Measurements from ENCODE around the gene DSCAML1. TPM values are rescaled to one million over a fixed set of nuclear protein-coding genes. Genes with fewer than 3 reads are reported as not detected.

The DSCAML1 gene
- total RNA-seq, 1 experiment from 2014 or later, result not detected

DNA sequence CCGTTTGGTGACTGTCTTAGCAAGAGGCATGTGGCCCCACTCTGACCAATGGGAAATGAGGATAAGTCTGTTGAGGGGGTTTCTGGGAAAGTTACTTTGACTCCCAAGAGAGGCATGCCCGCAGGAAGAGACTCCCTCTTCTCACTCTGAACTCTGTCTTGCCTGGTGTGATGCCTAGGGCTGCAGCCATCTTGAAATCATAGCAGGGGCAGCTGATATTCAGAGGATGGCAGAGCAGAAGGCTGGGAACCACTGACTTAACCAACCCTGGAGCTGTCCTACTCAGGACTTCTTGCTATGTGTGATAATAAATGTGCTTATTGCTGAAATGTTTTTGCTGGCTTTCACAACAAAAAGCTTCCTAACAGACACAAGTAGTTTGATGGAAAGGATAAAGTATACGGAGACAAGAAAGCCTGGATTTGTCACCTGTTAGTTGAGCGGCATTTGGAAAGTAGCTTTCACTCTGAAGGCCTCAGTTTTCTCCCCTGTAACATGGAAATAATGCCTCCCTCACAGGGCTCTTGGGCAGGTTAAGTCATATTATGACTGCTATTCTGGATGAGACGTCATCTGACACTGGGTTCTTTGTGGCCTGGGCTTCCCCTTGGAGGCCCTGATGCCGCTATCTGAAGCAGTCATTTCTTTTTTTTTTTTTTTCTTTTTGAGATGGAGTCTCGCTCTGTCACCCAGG lies 340.8 kb downstream of the DSCAML1 start:
- no peak for ATAC-seq
- no peaks in the 10 kb centered on the region for H3K36me3 ChIP-seq (ENCODE audit: low read depth, low read length)
- H3K27ac ChIP-seq (ENCODE audit: low read length), result no peak overlapping the region
- H2AFZ ChIP-seq (ENCODE audit: low read length), result no peak overlapping the region
- H3K9me3 ChIP-seq (ENCODE audit: low read length), result peaks cover 4% of the 10 kb centered on the region
- H3F3A ChIP-seq (ENCODE audit: low read length, unreplicated experiment), result no peaks in the 10 kb centered on the region
- no peak overlapping the region for H3K4me2 ChIP-seq (ENCODE audit: low read length)
- H3K79me2 ChIP-seq (ENCODE audit: low read length), result no peaks in the 10 kb centered on the region
- CTCF ChIA-PET, result no interaction called here
- no peak for DNase-seq
- H4K20me1 ChIP-seq (ENCODE audit: low read length), result no peaks in the 10 kb centered on the region
- POLR2A ChIA-PET (ENCODE audit: unreplicated experiment), result no interaction called here
- H3K27me3 ChIP-seq (ENCODE audit: low read length), result peaks cover 93% of the 10 kb centered on the region
- TF ChIP-seq EZH2phosphoT487 (IDR thresholded peaks at IDR 0.05; ENCODE audit: borderline replicate concordance, low read length) (no peak), EZH2 (IDR thresholded peaks at IDR 0.05; ENCODE audit: low read length, unreplicated experiment) (no peak)
- TF ChIP-seq, protein P1, sequence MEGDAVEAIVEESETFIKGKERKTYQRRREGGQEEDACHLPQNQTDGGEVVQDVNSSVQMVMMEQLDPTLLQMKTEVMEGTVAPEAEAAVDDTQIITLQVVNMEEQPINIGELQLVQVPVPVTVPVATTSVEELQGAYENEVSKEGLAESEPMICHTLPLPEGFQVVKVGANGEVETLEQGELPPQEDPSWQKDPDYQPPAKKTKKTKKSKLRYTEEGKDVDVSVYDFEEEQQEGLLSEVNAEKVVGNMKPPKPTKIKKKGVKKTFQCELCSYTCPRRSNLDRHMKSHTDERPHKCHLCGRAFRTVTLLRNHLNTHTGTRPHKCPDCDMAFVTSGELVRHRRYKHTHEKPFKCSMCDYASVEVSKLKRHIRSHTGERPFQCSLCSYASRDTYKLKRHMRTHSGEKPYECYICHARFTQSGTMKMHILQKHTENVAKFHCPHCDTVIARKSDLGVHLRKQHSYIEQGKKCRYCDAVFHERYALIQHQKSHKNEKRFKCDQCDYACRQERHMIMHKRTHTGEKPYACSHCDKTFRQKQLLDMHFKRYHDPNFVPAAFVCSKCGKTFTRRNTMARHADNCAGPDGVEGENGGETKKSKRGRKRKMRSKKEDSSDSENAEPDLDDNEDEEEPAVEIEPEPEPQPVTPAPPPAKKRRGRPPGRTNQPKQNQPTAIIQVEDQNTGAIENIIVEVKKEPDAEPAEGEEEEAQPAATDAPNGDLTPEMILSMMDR (conservative IDR thresholded peaks at IDR 0.05; ENCODE audit: low read depth, low read length), result no peak
- no TSS peak for BruUV-seq (replicated peaks)
- H3K4me3 ChIP-seq (ENCODE audit: low read length), result no peak overlapping the region
- intact Hi-C loops (cut with micrococcal nuclease), result no loop called here
- H3K4me1 ChIP-seq (ENCODE audit: insufficient read depth, low read length), result no peaks in the 10 kb centered on the region
- no peaks in the 10 kb centered on the region for H3K9me2 ChIP-seq (replicated peaks; ENCODE audit: low read length)
- no peak overlapping the region for H3K9ac ChIP-seq (ENCODE audit: low read length)

DNA sequence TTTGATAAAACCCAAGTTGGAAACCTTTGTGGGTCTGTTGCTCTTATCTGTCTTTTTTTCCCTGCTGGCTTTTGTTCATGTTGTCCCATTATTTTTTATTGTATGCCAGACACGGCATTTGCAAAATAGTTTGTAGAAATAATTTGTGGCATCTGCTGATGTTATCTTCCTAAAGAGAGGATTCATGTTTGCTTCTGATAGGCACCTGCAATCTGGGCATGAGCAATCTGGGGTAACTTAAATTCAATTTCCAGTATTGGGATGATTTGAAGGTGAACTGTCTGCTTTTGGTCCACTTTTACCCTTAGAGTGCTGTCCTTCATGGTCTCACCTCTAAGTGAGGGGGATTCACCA lies 342.5 kb downstream of the DSCAML1 start:
- H3K4me3 ChIP-seq (ENCODE audit: low read length), result no peak overlapping the region
- no peaks in the 10 kb centered on the region for H3K36me3 ChIP-seq (ENCODE audit: low read depth, low read length)
- intact Hi-C loops (cut with micrococcal nuclease), result no loop called here
- no peaks in the 10 kb centered on the region for H3K9me2 ChIP-seq (replicated peaks; ENCODE audit: low read length)
- H2AFZ ChIP-seq (ENCODE audit: low read length), result no peak overlapping the region
- H4K20me1 ChIP-seq (ENCODE audit: low read length), result no peaks in the 10 kb centered on the region
- H3K4me1 ChIP-seq (ENCODE audit: insufficient read depth, low read length), result no peaks in the 10 kb centered on the region
- H3K27ac ChIP-seq (ENCODE audit: low read length), result no peak overlapping the region
- no peaks in the 10 kb centered on the region for H3K79me2 ChIP-seq (ENCODE audit: low read length)
- BruUV-seq (replicated peaks), result no TSS peak
- CTCF ChIA-PET, result no interaction called here
- no peaks in the 10 kb centered on the region for H3F3A ChIP-seq (ENCODE audit: low read length, unreplicated experiment)
- H3K4me2 ChIP-seq (ENCODE audit: low read length), result no peak overlapping the region
- TF ChIP-seq, protein P1 (conservative IDR thresholded peaks at IDR 0.05; ENCODE audit: low read depth, low read length), result no peak
- no peak for TF ChIP-seq EZH2 (IDR thresholded peaks at IDR 0.05; ENCODE audit: low read length, unreplicated experiment)
- TF ChIP-seq EZH2phosphoT487 (IDR thresholded peaks at IDR 0.05; ENCODE audit: borderline replicate concordance, low read length), result no peak
- no peak overlapping the region for H3K9ac ChIP-seq (ENCODE audit: low read length)
- POLR2A ChIA-PET (ENCODE audit: unreplicated experiment), result no interaction called here
- no peak for DNase-seq
- no peak for ATAC-seq
- H3K9me3 ChIP-seq (ENCODE audit: low read length), result peaks cover 4% of the 10 kb centered on the region
- peaks cover 82% of the 10 kb centered on the region for H3K27me3 ChIP-seq (ENCODE audit: low read length)

DNA sequence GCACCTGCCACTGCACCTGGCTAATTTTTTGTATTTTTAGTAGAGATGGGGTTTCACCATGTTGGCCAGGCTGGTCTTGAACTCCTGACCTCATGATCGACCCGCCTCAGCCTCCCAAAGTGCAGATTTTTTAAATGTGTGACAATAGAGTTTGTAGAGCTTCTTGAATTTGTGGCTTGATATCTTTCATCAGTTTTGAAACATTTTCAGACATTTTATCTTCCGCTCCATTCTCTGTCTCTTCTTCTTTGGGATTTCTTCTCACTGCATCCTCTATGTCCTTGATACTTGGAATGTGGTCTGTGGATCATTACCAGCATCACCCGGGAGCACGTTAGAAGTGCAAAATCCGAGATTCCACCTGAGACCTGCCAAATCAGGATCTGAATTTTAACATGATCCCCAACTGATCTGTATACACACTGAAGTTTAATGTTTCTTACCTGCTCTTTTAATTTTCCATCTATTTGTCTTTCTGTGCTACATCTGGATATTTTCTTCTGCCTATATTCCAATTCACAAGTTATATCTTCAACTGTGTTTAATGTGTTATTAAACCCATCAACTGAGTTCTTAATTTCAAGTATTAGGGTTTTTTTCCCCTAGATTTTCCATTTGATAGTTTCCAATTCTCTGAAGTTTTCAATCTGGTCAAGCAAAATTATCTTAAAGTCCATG lies 343.0 kb downstream of the DSCAML1 start:
- Histone ChIP-seq H3K9me3 (ENCODE audit: low read length) (peaks cover 4% of the 10 kb centered on the region), H3K4me2 (ENCODE audit: low read length) (no peak overlapping the region), H3K4me1 (ENCODE audit: insufficient read depth, low read length) (no peaks in the 10 kb centered on the region), H3F3A (ENCODE audit: low read length, unreplicated experiment) (no peaks in the 10 kb centered on the region), H3K36me3 (ENCODE audit: low read depth, low read length) (no peaks in the 10 kb centered on the region), H3K27ac (ENCODE audit: low read length) (no peak overlapping the region), H3K4me3 (ENCODE audit: low read length) (no peak overlapping the region), H2AFZ (ENCODE audit: low read length) (no peak overlapping the region), H3K9ac (ENCODE audit: low read length) (no peak overlapping the region), H3K79me2 (ENCODE audit: low read length) (no peaks in the 10 kb centered on the region), H4K20me1 (ENCODE audit: low read length) (no peaks in the 10 kb centered on the region), H3K27me3 (ENCODE audit: low read length) (peaks cover 77% of the 10 kb centered on the region), H3K9me2 (replicated peaks; ENCODE audit: low read length) (no peaks in the 10 kb centered on the region)
- TF ChIP-seq EZH2 (IDR thresholded peaks at IDR 0.05; ENCODE audit: low read length, unreplicated experiment) (no peak), EZH2phosphoT487 (IDR thresholded peaks at IDR 0.05; ENCODE audit: borderline replicate concordance, low read length) (no peak)
- TF ChIP-seq, protein P1 (conservative IDR thresholded peaks at IDR 0.05; ENCODE audit: low read depth, low read length), result no peak
- intact Hi-C loops (cut with micrococcal nuclease), result no loop called here
- POLR2A ChIA-PET (ENCODE audit: unreplicated experiment), result no interaction called here
- ATAC-seq (no peak), DNase-seq (no peak)
- BruUV-seq (replicated peaks), result no TSS peak
- CTCF ChIA-PET, result no interaction called here
